ENCODE data around the gene MYO1D.
A peak's percentile ranks its signal among the peaks of the same experiment; 100 is the strongest.
"Not testable (repeated sequence)": the region's sequence is repeated elsewhere in the genome, so short reads cannot be mapped to it uniquely, and the experiment has no call there.

The MYO1D gene

DNA sequence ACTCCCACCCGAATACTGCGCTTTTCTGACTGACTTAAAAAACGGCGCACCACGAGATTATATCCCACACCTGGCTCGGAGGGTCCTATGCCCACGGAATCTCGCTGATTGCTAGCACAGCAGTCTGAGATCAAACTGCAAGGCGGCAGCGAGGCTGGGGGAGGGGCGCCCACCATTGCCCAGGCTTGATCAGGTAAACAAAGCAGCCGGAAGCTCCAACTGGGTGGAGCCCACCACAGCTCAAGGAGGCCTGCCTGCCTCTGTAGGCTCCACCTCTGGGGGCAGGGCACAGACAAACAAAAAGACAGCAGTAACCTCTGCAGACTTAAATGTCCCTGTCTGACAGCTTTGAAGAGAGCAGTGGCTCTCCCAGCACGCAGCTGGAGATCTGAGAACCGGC, 10.5 kb upstream of the MYO1D start:
- DNase-seq, result not testable (repeated sequence)

DNA sequence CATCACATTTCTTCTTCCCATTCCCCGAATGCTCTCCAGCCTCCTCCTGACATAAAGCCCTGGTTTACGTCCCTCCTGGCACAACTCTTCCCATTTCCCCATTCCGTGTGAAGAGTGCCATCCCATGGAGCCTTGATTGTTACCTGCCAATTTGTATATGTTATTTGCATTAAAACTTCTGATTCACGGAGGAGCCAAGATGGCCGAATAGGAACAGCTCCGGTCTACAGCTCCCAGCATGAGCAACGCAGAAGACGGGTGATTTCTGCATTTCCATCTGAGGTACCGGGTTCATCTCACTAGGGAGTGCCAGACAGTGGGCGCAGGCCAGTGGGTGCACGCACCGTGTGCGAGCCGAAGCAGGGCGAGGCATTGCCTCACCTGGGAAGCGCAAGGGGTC, 10.0 kb upstream of the MYO1D start:
- DNase-seq, result peak; percentile 29

- no peak for DNase-seq
Measured at GRCh38 chr17:32882734-32883133, 5.8 kb upstream of the MYO1D start.

GRCh38 chr17:32882029-32882428, 5.1 kb upstream of the MYO1D start:
- no peak for DNase-seq

- no peak for DNase-seq
Measured at GRCh38 chr17:32880671-32881453, 3.9 kb upstream of the MYO1D start.

GRCh38 chr17:32879134-32879533, 2.2 kb upstream of the MYO1D start:
- no peak for DNase-seq

DNA sequence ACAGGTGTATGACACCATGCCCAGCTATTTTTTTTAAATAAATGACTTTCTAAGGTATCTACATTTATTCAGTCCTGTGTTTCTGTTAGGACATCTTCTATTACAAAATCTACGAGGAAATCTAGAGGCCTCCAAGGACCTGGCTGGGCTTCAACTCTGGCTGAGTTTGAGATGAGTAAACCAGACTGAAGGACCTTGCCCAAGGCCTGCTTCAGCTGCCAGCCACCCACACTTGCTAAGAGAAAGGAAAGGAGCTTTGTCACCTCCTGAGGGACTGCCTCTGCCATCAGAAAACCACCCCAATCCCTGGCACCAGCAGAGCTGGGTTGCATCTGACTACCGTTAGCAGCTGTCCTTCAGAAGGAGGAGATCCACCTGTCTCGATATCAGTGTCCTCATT, 1.3 kb upstream of the MYO1D start:
- no peak for DNase-seq

- peak; percentile 89 for DNase-seq
Measured at GRCh38 chr17:32877164-32877764, 340 bp upstream of the MYO1D start.

- no peak for DNase-seq
Measured at GRCh38 chr17:32875923-32876416, 954 bp downstream of the MYO1D start.

DNA sequence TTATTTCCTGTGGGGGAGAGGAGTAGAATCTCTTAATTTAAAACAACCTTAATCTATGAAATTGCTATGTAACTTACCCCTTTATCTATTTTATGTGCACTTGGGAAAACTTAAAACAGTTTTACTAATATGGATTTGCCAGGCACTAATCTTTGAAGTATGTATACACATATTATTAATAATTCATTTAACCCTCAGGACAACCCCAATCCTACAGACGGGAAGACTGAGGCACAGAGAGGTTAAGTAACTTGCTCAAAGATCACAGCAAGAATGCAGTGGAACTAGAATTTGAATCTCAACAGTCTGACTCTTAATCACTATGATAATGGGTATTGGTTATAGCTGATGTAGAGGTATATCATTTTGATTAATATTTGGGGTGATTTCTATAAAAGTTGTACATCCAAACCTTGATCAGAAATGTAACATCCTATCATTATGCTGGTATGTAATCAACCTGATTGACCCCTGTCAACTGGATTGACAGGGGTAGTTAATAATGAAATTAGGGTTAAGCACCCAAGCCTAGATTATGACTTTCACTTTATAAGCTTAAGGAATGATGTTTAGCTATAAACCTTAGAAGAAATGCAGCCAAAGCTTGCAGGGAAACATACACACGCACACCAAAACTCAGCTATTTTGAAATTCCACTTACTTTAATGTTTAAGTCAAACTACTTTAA, 1.6 kb downstream of the MYO1D start:
- no peak for DNase-seq

DNA sequence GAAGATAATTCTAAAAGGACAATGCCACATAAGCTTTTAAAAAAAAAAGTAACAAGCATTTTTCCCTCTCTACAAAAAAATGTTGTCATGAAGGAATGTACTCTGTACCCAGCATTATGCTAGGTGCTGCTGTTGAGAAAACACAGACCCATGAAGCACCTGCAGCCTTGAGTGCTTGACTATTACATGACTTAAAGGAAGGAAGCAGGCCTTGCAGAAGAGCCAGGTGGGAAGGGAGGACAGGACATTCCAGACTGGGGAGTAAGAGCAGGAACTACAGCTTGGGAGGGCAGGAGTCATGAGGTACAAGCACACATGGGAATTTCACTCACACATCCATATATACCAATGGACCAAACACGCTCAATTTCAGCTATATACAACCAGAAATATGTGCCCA, 3.8 kb downstream of the MYO1D start:
- DNase-seq, result no peak

DNA sequence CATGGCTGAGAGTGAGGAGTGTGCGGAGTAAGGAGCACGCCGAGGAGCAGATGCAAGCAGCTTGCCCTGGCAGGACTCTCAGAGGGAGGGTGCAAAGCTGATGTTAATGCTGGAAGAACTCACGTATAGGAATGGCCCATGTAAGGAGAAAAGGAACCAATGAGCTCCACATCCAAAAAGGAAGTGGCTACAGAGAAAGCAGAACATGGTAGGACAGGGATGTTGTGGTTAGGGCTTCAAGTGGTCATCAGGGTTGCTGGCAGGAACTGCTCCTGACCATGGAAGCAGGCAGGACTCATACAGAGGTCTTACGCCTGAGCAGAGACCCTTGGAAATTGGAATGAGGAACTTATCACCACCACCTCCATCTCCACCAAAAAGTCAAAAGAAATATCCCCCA, 5.2 kb downstream of the MYO1D start:
- no peak for DNase-seq

- DNase-seq, result no peak
Measured at GRCh38 chr17:32870969-32871368, 6.0 kb downstream of the MYO1D start.

DNA sequence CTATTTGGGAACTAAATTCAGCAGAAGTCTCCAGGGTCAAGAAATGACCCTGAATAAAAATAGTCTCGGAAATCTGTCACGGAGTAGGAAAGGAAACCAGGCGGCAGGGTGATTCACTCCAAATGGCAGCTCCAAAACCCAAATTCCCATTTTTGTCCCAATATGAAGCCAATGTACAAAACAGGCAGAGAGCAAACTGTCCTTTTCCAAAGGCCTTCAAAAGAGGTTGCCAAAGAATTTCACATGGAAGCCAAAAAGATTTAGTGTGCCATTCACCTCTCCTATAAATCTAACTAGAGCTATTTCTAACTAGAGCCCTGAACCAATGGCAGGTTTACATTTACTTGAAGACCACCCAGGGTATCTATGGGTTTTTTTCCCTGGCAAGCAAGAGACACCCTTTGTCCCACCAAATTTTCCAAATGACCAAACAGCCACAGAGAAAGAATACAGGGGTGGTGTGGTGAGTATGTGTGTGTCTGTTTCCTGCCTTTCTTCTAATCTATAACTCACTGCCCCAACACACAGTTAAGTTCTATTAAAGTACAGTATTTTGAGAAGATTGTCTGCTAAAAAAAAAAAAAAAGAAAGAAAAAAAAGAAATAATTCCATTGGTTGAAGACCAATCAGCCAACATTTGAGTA, 6.8 kb downstream of the MYO1D start:
- no peak for DNase-seq

DNA sequence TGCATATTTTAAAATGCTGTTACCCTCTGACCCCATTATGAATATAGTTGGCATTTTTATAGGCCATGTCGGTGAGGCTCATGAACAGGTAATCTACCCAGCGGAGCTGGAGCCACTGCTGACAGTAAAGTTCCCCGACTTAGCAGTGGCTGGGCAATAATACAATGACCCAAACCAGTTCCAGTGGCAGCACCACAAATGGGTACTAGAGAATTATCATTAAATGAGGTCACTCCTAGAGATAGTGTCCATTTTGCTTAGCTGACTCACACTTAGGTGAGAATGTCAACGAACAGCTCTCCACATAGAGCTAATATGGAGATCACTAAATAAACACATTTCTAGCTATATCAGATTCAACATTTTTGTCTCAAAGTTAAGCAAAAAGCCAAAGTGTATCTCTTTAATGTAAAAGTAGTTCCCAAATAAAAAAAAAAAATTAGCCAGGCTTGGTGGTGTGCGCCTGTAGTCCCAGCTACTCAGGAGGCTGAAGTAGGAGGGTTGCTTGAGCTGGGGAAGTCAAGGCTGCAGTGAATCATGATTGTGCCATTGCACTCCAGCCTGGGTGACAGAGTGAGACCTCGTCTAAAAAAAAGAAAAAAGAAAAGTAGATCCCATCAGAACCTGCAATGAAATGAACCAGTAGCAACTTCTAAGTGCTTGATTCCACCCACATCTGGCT, 7.4 kb downstream of the MYO1D start:
- DNase-seq, result no peak

DNA sequence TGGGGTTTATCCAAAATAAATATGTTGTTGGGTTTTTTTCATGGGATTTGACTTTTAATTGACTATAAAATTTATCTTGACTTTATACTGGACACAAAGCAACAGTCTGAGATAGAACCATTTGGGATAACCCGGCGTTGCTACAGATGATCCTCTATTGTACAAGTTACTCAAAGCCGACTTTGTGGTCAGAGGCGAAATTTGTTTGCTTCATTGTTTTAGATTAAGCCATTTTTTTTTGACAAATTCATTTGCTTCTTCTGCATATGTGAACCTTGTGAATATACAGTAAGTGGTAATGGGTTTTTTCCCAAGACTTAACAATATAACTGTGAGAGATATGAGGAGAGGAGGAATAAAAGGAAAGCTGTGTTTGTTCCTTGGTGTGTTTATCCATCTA, 11.8 kb downstream of the MYO1D start:
- no peak for DNase-seq

GRCh38 chr17:32863559-32863958, 13.4 kb downstream of the MYO1D start:
- DNase-seq, result no peak

DNA sequence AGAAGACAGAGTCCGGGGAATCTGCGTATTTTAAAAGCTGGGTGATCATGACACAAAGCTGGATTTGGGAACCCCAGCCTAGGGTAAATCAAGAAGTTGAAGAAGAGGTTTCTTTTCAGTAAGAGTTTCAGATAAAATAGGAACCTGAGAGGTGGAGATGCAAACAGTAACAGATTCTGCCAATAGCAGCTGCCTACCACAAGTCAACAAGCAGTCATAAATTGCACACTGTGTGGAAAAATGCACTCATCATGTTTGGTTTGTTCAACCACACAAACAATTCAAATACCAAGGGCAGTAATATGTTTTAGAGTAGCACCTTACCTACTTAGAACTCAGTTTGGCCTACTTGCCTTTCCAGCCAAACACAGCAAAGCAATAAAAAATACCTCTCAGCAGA, 14.0 kb downstream of the MYO1D start:
- DNase-seq, result no peak

DNA sequence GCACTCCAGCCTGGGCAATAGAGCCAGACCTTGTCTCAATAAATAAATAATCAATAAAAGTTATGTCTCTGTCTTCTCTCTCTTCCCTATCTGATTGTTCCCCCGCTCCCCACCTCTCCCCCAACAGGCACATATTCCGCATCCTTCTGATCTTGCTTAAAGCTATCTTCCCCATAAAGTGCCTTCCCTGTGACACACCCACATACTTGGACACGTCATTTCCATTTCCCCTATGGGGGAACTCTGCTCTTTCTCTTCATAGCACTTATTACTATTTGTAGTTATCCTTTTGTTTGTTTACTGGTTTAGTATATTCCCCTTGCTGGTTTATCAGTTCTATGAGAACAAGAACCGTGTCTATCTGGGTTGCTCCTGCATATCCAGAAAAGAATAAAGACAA, 14.9 kb downstream of the MYO1D start:
- DNase-seq, result no peak

GRCh38 chr17:32859857-32860525, 16.9 kb downstream of the MYO1D start:
- DNase-seq, result no peak

- DNase-seq, result no peak
Measured at GRCh38 chr17:32855620-32856019, 21.3 kb downstream of the MYO1D start.

DNA sequence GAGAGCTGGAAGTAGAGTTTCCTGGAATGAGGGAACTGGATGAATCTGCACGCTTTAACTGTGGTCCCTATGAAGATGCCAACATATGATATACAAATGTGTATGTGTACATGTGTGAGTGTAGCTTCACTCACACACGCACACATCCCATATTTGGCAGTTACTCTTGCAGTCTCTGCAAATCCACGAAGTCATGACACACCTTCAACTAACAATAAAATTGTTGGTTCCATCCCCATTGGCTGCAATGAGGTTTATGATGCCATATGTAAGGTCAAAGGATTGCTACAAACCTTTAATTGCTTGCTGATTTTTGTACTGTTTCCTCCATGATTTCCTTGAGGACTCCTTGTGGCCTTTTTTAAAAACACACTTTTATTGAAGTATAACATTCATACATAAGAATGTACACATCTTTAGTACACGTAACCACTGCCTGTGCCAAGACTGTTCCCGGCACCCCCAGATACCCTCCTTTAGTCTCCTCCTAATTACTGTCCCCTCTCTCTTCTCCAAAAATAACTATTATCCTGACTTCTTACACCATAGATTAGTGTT, 22.0 kb downstream of the MYO1D start:
- no peak for DNase-seq

Measured in NCI-H146 (cell line).